PC-9 (cell line): ENCODE data around the gene PSMD3.

ENCODE experiments used
- CTCF ChIP-seq: fragments of 200-600 bp; sonication (generic); conservative IDR thresholded peaks from 2 replicates; pipeline ENCODE4 v1.6.1; 2017; ENCODE audit warnings: mixed run types, antibody characterized with exemption, mild to moderate bottlenecking, moderate library complexity
- EZH2 ChIP-seq: fragments of 200-600 bp; sonication (generic); IDR thresholded peaks from 2 replicates; pipeline ENCODE4 v1.8.0; 2017; ENCODE audit warnings: antibody characterized with exemption, low read depth

DNA sequence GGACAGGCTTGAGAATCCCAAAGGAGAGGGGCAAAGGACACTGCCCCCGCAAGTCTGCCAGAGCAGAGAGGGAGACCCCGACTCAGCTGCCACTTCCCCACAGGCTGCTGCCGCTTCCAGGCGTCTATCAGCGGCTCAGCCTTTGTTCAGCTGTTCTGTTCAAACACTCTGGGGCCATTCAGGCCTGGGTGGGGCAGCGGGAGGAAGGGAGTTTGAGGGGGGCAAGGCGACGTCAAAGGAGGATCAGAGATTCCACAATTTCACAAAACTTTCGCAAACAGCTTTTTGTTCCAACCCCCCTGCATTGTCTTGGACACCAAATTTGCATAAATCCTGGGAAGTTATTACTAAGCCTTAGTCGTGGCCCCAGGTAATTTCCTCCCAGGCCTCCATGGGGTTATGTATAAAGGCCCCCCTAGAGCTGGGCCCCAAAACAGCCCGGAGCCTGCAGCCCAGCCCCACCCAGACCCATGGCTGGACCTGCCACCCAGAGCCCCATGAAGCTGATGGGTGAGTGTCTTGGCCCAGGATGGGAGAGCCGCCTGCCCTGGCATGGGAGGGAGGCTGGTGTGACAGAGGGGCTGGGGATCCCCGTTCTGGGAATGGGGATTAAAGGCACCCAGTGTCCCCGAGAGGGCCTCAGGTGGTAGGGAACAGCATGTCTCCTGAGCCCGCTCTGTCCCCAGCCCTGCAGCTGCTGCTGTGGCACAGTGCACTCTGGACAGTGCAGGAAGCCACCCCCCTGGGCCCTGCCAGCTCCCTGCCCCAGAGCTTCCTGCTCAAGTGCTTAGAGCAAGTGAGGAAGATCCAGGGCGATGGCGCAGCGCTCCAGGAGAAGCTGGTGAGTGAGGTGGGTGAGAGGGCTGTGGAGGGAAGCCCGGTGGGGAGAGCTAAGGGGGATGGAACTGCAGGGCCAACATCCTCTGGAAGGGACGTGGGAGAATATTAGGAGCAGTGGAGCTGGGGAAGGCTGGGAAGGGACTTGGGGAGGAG, 34.7 kb downstream of the PSMD3 start, which contains the start of gene CSF3:
- TF ChIP-seq CTCF (no peak), EZH2 (no peak)
